CD4-positive, alpha-beta T cell treated with Interleukin-15 for 4 hours (primary cell): ENCODE measurements around the gene CES4A.
A peak's percentile ranks its signal among the peaks of the same experiment; 100 is the strongest.
"Not testable (repeated sequence)": the region's sequence is repeated elsewhere in the genome, so short reads cannot be mapped to it uniquely, and the experiment has no call there.

Experiments
- DNase-seq: peaks from one replicate; pipeline ENCODE4 v3.0.0-alpha.2; 2020; ENCODE audit warnings: low spot score

CES4A gene

DNA sequence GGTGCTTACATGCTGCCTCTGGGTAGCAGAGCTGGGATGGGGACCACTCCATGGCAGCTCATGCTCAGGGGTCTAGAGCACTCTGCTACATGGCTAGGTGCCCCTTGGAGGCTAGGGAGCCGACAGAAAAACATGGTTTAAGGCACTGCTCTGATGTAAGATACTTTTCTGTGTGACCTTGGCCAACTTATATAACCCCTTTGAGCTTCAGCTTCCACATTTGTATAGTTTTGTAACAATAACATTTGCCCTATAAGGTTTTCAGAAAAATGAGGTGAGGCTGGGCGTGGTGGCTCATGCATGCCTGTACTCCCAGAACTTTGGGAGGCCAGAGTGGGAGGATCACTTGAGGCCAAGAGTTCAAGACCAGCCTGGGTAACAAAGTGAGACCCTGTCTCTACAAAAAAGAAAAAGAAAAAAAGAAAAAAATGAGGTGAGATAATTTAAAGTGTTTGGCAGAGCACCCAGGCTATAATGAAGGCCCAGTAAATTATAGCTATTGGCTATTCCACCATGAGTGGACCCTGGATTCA, 3.2 kb downstream of the CES4A start:
- DNase-seq: no peak

DNA sequence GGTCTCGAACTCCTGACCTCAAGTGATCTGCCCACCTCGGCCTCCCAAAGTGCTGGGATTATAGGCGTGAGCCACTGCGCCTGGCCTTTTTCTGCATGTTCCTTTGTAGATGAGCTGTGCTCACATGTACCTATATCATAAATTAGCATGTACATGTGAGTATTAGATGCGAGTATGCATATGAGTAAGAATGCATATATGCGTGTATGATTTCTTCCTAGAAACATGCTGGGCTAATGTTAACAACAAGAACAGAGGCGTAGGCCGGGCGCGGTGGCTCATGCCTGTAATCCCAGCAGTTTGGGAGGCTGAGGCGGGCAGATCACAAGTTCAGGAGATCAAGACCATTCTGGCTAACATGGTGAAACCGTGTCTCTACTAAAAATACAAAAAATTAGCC, 5.2 kb downstream of the CES4A start:
- DNase-seq: not testable (repeated sequence)

DNA sequence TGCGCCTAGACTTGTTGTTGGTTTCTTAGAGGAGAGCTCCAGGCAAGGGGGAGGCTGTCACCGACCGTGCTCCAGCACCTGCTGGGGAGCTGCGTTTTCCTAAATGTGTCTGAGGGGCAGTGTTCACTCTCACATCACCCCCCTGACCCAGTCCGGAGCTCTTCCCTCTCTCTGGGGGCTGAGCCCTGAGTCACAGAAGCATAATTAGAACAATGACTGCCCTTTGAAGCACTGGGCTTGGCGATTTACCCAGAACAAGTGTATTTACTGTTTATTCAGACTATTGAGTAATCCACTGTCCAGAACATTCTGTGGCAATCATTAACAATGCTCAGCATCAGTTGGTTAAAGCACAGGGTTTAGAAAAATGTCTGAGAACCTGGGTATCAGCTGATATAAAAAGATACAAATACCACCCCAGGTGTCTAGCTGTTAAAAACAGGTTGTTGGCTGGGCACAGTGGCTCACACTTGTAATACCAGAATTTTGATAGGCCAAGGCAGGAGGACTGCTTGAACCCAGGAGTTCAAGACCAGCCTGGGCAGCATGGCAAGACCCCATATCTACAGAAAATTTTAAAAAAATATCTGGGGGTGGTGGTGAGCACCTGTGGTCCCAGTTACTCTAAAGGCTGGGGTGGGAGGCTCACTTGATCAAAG, 8.1 kb downstream of the CES4A start:
- no peak for DNase-seq

DNA sequence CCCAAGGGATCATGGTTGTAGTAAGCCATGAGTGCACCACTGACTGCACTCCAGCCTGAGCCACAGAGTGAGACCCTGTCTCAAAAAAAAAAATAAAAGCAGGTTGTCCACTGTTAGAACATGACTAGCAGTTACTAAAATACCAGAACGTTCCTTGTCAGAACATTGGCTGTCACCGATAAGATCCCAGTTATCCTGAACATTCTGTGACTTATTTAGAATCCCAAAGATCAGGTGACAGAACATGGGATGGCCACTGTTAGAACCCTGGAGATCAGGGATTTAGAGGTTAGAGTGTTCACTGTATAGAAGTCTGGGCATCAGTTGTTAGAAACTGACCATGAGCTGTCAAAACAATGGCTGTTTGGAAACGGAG, 8.6 kb downstream of the CES4A start:
- no peak for DNase-seq

DNA sequence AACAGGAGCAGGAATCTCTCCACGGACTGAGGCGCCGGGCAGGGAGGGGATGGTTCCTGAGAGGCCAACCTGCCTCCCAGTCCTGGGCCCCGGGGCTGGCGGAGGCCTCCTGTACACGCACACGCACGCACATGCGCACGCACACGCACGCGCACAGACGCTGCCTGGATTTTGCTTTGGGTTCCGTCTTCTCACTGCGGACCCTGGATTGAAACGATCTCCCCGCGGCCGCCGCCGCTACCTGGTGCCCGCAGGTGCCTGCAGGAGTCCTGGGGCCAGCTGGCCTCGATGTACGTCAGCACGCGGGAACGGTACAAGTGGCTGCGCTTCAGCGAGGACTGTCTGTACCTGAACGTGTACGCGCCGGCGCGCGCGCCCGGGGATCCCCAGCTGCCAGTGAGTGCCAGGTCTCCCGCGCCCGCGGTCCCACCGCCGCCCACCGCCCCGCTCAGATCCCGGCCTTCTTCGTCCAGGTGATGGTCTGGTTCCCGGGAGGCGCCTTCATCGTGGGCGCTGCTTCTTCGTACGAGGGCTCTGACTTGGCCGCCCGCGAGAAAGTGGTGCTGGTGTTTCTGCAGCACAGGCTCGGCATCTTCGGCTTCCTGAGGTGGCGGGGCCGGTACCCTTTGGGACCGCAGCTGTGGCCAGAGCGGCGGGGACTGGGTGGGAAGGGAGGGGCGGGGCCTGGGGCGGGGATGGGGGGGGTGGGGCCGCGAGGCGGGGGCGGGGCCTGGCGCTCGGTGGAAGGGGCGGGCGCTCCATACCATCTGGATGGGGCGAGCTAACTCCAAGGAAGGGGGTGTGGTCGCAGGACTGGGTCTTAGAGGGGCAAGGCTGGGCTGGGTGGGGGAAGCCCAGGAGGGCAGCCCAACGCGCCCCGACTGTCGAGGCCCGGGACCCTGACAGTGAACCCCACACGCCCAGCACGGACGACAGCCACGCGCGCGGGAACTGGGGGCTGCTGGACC, 12.3 kb downstream of the CES4A start:
- DNase-seq: peak; percentile 49

DNA sequence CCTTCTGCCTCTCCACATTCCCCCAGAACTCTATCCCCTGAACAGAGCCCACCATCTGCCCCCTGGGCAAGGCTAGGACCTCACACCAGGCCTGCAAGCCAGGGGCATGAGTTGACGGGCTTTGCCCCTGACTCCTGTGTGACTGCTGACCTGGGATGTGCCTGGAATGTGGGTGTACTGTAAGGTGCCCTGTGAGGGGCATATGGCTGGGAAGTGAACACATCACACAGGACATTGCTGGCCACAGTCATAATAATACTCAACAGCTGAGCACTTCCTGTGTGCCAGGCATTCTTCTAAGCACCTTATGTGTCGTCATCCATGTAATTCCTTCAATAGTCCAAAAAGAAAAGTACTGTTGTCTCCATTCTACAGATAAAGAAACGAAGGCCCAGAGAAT, 13.3 kb downstream of the CES4A start:
- no peak for DNase-seq

DNA sequence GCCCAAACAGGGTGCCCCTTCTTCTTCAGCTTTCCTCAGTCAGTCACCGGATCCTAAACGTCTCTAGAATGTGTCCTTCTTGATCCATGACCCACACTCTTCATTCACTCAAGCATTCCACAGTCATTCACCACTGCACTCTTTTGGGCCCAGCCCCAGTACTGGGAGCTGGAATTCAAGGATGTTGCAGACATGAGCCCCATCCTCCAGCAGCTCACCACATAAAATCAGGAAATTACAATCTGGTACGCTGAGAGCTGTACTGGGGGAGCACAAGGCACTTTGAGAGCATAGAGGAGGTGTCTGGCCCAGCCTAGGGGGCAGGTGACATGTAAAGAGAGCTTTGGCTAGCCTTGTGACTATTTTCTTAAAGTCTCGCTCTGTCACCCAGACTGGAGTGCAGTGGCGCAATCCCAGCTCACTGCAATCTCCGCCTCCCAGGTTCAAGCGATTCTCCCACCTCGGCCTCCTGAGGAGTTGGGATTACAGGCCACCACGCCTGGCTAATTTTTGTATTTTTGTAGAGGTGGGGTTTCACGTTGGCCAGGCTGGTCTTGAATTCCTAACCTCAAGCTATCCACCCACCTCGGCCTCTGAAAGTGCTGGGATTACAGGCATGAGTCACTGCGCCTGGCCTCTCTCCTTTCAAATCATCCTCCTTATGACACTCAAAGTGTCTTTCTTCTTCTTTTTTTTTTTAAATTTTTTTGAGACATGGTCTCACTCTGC, 18.7 kb downstream of the CES4A start:
- no peak for DNase-seq

DNA sequence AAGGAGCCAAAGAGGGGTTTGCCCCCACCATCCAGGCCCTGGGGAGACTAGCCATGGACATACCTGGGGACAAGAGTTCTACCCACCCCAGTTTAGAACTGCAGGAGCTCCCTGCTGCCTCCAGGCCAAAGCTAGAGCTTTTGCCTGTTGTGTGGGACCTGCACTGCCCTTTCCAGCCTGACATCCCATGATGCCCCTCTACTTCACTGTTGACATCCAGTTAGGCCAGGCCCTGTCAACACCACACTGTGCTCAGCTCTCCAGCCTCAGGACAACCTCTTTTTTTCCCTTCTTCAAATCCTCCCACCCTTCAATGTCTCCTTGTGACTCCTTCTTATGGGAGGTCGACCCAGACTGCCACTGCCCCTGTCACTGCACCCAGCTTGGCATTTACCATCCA, 20.8 kb downstream of the CES4A start:
- no peak for DNase-seq

DNA sequence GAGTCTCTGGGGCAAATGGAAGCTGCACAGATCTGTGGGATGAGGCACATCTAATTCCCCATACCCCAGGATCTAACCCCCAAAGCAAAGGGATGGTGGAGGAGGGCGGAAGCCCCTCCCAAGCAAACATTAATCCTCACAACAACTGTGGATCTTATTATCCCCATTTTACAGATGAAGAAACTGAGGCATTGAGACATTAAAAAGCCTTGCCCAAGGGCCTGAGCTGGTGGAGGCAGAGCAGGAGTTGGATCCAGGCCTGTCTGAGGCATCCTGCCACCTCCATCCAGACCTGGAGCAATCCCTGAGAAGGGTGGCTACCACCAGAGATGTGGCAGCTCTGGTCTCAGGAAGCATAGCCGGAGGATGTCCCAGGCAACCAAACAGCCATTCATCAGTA, 22.9 kb downstream of the CES4A start:
- DNase-seq: no peak

DNA sequence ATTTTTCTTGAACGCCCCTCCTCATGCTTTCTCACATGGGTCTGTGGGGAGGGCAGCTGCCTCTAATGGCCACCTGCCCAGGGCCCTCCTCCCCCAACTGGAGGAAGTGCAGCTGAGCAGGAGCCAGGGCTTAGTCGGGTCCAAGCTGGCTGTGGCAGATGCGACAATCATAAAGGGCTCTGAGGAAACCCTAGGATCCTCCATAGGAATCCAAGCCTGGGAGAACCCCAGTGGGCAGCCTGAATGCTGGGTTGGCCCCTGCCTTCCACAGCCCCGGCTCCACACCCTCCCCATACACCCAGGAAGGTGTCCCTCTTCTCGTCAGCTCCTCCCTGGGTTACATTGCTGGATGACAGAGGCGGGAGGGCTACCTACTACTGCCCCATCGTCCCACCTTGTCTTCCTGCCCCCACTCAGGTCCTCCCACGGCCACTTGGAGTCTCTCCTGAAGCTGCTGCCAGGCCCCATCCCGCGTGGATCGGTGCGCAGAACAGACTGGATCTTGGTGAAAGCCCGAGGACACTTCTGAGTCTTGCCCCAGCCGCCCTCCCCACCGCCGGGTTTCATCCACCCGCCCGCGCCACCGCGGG, 24.9 kb downstream of the CES4A start:
- DNase-seq: no peak

DNA sequence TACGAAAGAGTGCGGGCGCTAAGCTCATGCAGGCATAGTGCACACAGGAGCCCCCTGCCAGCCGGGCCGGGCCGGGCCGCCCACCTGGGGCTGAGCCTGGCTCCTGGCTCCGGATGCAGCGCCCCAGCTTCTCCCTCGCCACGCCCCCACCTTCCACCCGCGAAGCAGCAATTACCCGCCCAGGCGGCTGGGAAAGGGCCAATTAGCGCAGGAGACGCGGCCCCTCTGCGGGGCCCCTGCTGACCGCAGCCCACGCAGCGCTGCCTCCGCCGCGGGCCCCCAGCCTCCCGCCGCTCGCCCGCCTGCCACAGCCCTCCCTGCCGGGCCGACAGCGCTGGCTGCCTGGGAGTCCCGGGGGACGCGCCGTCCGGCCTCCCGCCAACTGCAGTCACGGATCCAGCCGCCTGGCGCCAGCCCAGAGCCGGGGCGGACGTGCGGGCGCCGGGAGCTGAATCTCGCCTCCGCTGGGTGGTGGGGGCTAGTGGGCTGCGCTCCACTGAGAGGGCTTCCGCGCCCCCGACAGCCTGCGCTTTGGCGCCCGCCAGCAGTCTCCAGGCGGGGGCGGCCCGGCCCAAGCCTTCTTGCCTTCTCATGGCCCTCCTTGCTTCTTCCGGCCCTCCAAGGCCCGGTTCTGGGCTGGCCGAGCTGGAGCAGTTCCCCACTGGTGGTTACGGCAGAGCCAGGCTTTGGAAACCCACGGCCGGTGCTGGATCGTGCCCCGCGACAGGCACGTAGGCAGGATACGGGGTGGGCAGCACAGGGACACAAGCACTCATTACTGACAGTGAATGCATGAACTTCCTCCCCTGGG, 25.6 kb downstream of the CES4A start:
- DNase-seq: peak; percentile 61

DNA sequence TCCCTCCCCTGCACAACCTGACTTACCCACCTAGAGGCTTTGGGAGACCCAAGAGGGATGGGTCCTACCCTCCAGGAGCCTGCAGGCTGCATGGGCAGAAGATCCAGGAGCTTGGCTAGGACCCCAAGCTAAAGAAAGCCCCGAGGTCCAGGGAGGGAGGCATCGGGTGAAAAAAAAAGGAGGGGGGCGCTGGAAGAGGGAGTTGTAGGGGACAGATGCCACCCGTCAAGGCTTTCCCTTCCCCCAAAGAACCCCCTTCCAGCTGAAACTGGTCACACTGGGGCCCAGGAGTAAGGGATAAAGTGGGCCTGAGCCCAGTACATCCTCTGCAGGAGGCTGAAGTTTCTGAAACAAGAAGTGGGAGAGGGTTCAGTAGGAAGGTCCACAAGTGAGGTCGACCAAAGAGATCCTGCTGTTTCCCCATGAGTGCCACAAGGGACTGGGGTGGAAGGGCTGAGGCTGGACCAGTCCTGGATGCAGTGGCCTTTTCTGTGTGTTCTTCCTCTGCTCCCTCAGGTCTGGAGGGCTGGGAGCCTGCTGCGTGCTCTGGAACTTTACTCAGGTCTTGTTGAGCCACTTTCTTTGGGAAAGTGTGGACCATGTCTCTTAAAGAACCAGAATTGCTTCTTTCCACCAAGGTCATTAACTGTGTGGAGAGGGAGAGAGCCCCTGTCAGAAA, 26.4 kb downstream of the CES4A start:
- DNase-seq: no peak

DNA sequence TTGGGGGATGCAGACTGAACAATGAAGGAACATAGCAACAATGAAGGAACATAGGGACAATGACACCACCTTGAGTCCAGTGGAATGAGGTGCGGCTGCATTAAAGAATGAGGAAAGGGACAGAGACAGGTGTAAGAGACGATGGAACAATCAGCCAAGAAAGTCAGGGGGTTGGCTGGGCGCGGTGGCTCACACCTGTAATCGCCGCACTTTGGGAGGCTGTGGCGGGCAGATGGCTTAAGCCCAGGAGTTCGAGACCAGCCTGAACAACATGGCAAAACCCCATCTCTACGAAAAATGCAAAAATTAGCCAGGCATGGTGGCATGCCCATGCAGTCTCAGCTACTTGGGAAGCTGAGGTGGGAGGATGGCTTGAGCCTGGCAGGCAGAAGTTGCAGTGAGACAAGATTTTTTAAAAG, 26.9 kb downstream of the CES4A start:
- no peak for DNase-seq

DNA sequence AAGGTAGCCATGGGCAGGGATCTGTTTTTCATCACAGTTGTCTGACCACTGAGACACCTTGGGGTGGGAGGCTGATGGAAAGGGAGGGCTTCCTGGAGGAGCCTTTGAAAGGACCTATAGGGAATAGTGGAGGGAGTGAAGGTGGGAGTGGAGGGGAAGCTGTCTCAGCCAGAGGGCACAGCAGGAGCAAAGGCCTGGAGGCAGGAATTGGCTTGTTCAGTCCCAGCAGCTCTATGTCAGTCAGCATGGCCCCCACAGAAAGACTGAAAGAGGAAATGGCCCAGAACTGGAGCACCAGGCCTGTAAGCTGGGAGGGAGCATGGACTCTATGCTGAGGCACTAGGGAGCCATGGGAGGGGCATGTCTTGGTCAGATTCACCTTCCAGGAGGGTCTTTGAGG, 27.8 kb downstream of the CES4A start:
- DNase-seq: no peak

DNA sequence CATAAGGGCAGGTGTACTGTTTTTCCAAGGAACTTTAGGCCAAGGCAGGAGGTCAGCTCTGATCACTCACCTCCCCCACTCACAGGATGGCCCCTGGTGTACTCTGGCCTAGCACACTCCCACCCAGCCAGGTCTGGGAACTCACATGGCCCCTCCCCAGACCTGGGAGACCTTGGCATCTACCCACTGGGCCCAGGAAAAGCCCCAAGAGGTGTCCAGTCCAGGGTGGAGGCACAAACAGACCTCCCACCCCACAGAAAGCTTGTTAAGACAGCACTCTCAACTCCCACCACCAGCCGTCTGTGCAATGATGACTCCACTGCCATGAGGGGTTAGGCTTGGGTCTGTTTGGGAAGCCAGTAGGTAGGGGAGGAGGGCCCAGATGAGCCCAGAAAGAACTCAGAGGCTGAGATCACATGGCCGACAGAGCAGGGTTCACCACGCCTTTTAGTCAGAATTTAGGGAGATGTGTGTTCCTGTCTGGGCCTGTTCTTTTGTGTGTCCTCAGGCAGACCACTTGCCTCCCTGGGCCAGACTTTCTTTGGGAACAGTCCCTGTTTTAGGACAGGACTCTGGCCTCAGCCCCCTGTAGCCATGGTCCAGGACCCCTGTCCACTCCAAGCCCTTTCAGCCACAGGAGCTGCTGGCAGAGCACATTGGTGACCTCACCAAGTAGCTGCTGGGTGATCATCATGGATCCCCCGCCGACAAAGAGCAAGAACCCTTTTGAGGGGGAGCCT, 28.5 kb downstream of the CES4A start:
- DNase-seq: no peak

DNA sequence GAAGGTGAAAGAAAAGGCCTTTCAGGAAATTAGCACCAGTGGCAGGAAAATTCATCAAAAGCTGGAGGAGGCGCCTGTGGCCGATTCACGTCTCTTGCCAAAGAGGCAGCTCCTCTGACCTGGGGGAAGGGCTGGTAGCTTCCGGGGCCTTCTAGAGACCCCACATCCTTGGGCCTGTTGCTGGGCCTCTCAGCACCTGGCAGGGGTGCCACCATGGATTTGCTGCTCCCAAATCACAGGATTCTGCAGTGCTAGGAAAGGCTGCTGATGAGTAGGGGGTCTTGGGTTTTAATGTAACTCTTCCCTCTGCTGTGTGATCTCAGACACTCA, 29.0 kb downstream of the CES4A start:
- DNase-seq: no peak

DNA sequence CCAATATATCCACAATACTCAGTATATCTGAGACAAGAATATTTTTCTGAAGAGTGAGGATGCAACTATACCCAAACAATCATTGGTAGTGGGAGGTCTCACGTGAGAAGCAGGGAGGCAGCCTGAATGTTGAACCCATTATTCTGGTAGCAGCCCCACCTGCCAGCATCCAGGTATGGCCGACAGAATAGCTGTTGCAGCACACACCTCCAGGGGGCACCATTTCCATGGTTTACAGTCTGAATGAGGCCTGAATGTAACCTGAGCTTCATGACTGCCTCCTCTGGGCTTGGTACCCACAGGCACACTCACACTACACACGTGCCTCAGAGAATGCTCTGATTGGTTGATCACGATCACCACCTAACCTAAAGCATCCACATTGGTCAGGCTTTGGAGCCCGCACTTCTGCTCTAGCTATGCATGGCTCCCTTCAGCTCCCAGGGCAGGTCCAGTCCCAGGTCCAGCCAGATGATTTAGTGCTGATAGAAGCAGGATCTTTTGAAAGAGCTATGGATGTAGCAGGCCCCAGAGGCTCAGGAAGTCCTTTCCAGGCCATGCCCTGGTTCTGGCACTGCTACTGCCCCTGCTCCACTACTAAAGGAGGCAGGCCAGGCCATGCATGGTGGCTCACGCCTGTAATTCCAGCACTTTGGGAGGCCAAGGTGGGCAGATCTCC, 29.6 kb downstream of the CES4A start:
- peak; percentile 91 for DNase-seq

DNA sequence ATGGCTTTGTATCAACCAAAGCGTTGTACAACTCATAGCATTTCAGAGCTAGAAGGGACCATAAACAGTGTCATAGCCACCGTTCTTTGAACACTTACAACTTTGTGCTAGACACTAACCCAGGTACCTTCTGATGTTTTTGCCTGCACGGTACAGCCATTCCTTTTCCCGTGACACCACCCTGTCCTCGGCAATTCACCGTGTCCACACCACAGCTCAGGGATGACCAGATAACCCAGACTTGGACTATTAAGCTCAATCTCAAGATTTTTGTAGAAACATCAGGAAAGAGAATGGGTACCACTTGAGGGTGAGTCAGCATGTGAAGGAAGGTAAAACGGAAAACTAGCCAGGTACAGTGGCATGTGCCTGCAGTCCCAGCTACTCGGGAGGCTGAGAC, 30.8 kb downstream of the CES4A start:
- DNase-seq: no peak

DNA sequence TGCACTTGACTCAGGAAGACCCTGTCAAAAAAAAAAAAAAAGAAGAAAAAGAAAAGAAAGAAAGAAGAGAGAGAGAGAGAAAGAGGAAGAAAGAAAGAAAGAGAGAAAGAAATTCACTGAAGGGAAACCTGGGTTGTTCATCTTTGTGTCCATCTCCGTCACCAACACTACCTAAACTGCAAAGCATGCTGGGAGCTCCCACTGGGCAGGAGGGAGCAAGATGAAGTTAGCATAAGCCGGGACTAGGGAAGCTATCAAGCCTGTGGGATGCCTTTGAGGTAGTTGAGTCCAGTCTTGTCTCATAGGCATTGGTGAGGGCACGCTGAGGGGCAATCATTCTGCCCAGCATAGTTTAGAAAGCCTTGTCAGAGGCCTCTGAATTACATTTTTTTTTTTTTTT, 32.9 kb downstream of the CES4A start:
- DNase-seq: no peak
